Right renal pelvis (tissue), 4 donors: ENCODE measurements around the gene RAD51B. TPM values are rescaled to one million over a fixed set of nuclear protein-coding genes. Genes with fewer than 3 reads are reported as not detected.

Source experiments
- DNase-seq, 4 donors: peaks; one replicate each; pipeline ENCODE4 v3.0.0-alpha.2; 2013; ENCODE audit warnings: low read depth in 4 of 4, low spot score in 3 of 4, missing footprints in 1 of 4
- polyA plus RNA-seq, 4 donors: library from polyadenylated mRNA; unstranded; fragments of 120-200 nt; gene quantifications; one replicate each; pipeline ENCODE4 v1.2.1, GENCODE V29; 2013; ENCODE audit not compliant: insufficient read length in 4 of 4

RAD51B gene
- polyA plus RNA-seq, 4 donors: 10.7 to 11.6 (median 11.3) TPM

DNA sequence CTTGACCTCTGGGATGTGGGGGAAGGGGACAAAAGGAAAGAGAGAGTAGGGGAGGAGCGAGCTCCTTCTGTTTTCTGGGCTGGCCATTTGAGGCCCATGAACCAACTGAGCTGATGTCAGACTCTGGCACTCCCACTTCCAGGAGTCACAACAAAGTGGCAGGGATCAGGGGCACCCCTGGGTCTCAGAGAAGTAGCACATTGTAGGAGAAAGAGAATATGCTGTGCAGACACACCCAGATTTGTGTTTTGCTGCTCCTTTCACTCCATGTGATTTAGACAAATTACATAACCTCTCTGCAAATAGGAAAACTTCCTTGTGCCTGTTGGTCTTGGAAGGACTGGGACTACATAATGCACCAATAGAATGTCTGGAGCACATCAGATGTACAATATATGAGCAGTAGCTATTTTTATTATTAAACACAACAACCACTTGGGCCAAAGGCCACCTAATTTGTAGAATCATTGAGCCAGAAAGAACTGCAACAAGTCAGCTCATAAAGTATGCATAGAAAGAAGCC is 707.8 kb downstream of the RAD51B start:
- no peak for DNase-seq

- no peak for DNase-seq
Measured at GRCh38 chr14:68528040-68528687, 708.6 kb downstream of the RAD51B start.

DNA sequence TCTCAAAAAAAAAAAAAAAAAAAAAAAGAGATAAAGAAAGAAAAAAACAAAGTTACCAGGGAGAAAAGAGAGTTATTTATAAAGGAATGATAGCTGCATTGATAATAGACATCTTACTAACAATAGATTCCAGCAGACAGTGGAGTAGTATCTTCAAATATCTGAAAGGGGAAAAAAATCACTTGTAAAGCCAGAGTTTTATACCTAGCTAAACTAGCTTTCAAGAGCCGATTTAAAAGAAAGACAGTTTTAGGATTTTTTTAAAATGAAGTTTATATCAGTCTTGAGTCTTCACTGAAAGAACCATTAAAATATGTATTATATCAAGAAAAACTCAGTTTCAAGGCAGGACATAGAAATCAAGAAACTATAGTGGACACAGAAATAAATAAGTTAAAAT is 710.9 kb downstream of the RAD51B start:
- no peak for DNase-seq

- DNase-seq: no peak
Measured at GRCh38 chr14:68532496-68532895, 712.9 kb downstream of the RAD51B start.

DNA sequence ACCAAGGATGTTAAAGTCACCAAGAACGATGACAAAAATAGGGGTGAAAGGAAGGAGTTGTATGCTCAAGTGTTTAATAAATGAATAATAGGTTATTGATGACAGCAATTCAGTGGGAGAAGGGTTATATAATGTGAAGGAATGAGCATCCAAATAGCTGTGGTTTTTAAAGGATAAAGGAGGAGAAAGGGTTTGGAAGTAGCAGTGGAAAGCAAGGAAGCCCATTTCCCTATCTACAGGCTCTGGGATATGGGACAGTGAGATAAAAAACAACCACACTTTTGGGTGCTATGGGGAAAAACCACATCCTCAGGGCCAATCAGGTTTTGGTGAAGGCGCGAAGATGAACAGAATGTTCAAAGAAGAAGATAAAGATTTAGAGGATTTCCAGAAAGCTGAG is 714.7 kb downstream of the RAD51B start:
- no peak for DNase-seq

GRCh38 chr14:68535404-68536017 is 715.9 kb downstream of the RAD51B start:
- no peak for DNase-seq

- no peak for DNase-seq
Measured at GRCh38 chr14:68536018-68536410, 716.4 kb downstream of the RAD51B start.

- DNase-seq: no peak
Measured at GRCh38 chr14:68538639-68539038, 719.1 kb downstream of the RAD51B start.

DNA sequence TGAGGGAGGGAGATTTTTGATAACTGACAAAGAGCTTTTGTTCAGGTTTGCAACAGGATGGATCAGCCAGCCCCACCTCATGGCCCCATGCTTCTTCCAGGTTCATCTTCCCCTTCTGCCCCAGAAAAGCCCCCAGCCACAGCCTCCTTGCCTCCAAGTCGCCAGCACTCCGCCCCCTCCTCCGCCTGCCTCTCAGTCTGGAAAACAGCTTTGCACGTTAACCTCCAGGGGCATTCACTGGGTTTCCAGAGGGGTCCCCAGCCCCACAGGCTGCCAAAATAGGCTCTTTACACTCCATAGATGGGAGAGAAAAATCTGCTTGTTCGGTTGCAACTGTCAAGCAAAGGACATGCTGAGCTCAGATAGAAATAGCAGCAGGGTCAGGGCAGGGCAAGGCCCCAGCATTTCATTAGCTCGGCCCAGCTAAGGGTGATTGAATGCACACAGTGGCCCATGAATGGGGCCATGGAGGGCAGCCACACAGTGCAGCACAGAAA is 719.7 kb downstream of the RAD51B start:
- DNase-seq: no peak

DNA sequence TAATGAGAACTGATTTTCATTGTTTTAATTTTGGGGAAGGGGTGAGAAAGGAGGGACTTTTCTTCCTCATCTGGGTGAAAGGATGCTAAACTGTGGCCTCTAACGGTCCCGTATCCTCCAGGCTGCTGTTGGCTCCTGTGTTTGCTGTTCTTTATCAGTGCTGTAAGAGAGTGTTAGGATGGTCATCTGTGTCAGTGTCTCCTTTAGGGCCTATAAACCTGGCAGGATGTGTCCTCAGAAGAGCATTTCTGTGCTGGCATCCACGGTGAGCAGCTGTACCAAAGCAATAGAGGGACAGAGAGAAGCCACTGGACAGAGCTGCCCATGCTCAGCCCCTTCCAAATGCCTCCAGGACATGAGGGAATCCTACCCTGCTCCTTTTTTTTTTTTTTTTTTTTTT is 720.2 kb downstream of the RAD51B start:
- DNase-seq: no peak

GRCh38 chr14:68541178-68541896 is 721.8 kb downstream of the RAD51B start:
- no peak for DNase-seq

DNA sequence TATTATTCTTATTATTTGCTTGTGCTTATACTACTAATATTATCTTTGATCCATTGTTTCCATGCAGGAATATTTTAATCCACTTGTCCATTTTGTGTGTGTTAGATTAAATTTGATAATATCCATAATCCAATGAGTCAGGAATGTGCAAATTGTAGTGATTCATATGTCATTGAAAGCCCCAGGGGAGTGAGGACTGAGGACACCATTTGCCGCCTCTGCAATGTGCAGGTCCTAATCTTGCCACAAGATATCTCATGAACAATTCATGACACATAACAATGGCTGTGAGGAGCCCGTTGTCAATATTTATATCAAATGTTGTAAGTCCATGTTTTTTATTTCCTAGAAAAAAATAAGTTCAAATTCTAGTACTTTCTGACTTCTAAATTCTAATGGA is 722.8 kb downstream of the RAD51B start:
- no peak for DNase-seq

DNA sequence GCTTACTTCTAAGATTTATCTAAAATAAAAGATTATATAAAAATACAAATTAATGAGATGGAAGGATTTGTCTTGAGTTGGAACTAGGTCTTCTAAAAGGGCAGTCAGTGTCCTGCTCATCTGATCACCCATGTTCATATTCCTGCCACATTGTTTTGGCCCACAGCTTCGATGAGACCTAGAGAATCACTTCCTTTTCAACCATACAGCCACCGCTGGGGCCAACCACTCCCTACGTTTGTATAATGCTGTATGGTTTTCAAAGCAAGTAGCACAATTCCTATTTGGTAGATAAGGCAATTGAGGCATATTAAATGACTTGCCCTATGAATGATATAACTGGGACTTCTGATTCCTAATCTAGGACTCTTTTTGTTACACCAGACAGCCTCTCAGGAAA is 723.9 kb downstream of the RAD51B start:
- no peak for DNase-seq

GRCh38 chr14:68544081-68544892 is 724.7 kb downstream of the RAD51B start:
- DNase-seq: no peak

GRCh38 chr14:68546839-68547238 is 727.3 kb downstream of the RAD51B start:
- DNase-seq: no peak

- DNase-seq: no peak
Measured at GRCh38 chr14:68547305-68548193, 728.0 kb downstream of the RAD51B start.

DNA sequence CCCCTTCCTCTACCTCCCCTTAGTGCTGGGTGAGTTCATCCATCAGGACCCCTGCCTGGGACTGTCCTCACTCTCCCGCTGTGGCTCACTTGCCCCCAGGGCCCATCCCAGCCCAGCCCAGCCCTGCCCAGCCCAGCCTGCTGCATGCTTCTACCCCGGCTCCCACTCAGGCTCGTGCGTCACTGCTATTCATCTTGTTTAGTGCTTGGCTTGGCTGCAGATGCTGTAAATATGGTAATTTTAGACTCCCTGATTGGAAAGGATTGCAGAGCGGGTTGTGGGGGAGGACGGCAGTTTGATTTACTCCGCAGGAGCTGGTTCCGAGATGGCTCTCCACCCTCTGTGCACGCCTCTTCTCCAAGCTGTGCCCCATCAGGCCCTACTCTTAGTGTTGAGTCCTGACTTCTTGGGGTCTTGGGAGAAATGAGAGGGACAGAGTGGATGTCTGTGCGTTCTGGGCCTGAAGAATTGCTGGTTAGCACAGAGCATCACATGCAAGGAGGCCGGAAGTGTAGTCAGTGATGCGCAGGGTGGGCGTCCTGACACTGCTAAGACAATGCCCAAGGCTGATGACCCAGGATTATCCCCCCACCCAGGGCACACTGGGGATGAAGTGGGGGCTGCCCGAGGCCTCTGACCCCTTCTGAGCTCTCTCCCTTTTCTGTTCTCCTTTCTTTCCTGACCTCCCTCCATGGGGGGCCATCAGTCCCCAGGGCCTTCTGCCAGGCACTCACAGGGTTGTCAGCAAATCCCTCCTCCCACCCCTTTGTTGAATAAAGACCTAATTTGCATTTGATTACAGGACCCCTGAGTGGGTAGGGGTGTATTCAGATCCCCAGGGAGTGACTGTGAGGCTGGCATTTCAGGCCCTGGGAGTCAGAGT is 728.9 kb downstream of the RAD51B start:
- peak; percentile 94 to 97 (median 96) for DNase-seq

- DNase-seq: no peak
Measured at GRCh38 chr14:68550338-68550715, 730.7 kb downstream of the RAD51B start.
